ENCODE results near the gene PBX2. TPM values are rescaled to one million over a fixed set of nuclear protein-coding genes. Genes with fewer than 3 reads are reported as not detected.

Gene PBX2
- total RNA-seq, 4 donors from 2014 or later = 43.6 to 95.9 (median 59.3) TPM

DNA sequence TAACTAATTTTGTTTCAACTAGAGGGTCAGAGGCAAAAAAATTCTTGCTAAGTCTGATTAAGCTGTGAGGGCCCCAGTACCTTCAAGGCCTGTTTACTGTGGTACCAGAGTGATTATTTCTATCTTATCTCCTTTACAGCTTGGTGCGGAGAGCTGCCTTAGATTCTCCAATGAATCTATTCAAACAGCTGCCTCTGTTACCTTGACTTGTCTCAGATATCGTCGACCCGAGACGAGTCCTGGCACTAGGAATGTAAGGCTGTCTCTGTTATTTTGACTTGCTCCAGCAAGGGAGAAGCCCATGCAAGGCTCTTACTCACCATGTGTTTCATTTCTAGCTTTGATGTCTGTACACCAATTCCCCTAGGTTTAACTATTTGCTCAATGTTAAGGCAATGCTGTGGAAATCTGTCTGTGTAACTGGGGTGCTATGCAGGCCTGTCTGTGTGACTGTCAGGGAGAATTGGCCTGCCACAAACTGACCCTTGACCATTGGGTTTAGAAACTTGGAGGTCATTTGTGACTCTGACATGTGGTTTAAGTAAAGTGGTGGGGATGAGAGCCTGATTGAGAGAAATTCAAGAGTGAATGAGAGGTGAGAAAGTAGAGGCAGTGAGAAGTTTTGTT is 49.5 kb downstream of the PBX2 start:
- Histone ChIP-seq H3K27ac (replicated peaks in 1 of 4) (no peak overlapping the region), H3K4me3 (no peak overlapping the region), H3K4me1 (no peaks in the 10 kb centered on the region), H3K36me3 (no peaks in the 10 kb centered on the region), H3K9me3 (no peaks in the 10 kb centered on the region), H3K27me3 (no peaks in the 10 kb centered on the region)
- TF ChIP-seq POLR2AphosphoS5 (IDR thresholded peaks at IDR 0.05) (no peak), EP300 (IDR thresholded peaks at IDR 0.05) (no peak)
- TF ChIP-seq, protein P1, sequence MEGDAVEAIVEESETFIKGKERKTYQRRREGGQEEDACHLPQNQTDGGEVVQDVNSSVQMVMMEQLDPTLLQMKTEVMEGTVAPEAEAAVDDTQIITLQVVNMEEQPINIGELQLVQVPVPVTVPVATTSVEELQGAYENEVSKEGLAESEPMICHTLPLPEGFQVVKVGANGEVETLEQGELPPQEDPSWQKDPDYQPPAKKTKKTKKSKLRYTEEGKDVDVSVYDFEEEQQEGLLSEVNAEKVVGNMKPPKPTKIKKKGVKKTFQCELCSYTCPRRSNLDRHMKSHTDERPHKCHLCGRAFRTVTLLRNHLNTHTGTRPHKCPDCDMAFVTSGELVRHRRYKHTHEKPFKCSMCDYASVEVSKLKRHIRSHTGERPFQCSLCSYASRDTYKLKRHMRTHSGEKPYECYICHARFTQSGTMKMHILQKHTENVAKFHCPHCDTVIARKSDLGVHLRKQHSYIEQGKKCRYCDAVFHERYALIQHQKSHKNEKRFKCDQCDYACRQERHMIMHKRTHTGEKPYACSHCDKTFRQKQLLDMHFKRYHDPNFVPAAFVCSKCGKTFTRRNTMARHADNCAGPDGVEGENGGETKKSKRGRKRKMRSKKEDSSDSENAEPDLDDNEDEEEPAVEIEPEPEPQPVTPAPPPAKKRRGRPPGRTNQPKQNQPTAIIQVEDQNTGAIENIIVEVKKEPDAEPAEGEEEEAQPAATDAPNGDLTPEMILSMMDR (IDR thresholded peaks at IDR 0.05) = no peak
- intact Hi-C loops (cut with DNase I) = no loop called here
- DNase-seq (ENCODE audit: extremely low spot score) = no peak
- WGBS = 54% methylated on average over 5 of the region's 5 CpGs

DNA sequence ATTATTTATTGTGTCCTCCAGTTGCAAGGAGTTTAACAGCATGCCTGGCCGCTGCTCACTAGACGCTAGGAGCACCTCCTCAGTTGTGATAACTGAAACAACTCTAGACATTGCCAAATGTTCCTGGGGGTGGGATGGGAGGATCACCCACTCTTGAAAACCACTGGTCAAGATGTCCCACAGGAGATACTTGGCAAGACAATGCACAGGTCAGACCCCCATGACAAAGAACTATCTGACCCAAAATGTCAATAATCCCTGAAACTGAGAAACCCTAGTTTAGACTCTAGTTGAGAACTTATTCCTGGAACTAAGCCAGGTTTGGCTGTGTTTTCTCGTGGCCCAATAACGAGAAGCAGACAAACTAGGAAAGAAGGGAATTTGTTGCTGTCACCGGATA is 50.4 kb downstream of the PBX2 start:
- intact Hi-C loops (cut with DNase I) = no loop called here
- no peak overlapping the region for H3K27ac ChIP-seq (replicated peaks in 1 of 4)
- 73% methylated on average over 5 of the region's 5 CpGs for WGBS

DNA sequence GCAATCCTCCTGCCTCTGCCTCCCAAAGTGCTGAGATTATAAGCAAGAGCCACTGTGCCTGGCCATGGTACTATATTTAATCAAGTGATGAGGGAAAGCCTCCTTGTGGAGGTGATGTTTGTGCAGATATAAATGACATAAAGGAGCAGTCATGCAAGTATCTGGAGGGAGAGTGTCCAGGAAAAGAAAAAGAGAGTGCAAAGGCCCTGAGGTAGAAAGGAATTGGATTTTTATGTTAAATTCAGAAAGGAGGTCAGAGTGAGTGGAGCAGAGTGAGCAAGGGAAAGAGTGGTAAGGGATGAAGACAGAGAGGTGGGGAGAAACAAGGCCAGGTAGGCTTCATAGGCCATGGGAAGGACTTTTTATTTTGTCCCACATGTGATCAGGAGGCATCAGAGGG is 52.5 kb downstream of the PBX2 start:
- TF ChIP-seq POLR2AphosphoS5 (IDR thresholded peaks at IDR 0.05) (no peak), EP300 (IDR thresholded peaks at IDR 0.05) (no peak), POLR2A (IDR thresholded peaks at IDR 0.05; ENCODE audit: low read depth) (no peak)
- TF ChIP-seq, protein P1 (IDR thresholded peaks at IDR 0.05) = no peak
- H3K27ac ChIP-seq (replicated peaks in 1 of 4) = no peak overlapping the region
- H3K9me3 ChIP-seq = no peaks in the 10 kb centered on the region
- H3K27me3 ChIP-seq = no peaks in the 10 kb centered on the region
- DNase-seq (ENCODE audit: extremely low spot score) = no peak
- intact Hi-C loops (cut with DNase I) = no loop called here
- no peaks in the 10 kb centered on the region for H3K36me3 ChIP-seq
- H3K4me3 ChIP-seq = no peak overlapping the region
- no peaks in the 10 kb centered on the region for H3K4me1 ChIP-seq

More for the DNA sequence above, 50.4 kb downstream of the PBX2 start:
- H3K4me3 ChIP-seq = no peak overlapping the region
- no peak for TF ChIP-seq POLR2AphosphoS5 (IDR thresholded peaks at IDR 0.05)
- TF ChIP-seq, protein P1 (IDR thresholded peaks at IDR 0.05) = no peak
- no peak for TF ChIP-seq POLR2A (IDR thresholded peaks at IDR 0.05; ENCODE audit: low read depth)
- no peak for TF ChIP-seq EP300 (IDR thresholded peaks at IDR 0.05)
- no peaks in the 10 kb centered on the region for H3K27me3 ChIP-seq
- H3K9me3 ChIP-seq = no peaks in the 10 kb centered on the region
- DNase-seq (ENCODE audit: extremely low spot score) = no peak
- no peaks in the 10 kb centered on the region for H3K36me3 ChIP-seq
- H3K4me1 ChIP-seq = no peaks in the 10 kb centered on the region

Small RNA genes within 50 kb of the gene (small RNA-seq; reads per million reads assigned to genes)
- gene AL662884.1 (0 reads per million in 3 donors), gene MIR6833 (0 reads per million in 3 donors)

Other genes starting within 250 kb of the PBX2 start
- gene CFB, start 244.1 kb downstream of the PBX2 start, total RNA-seq = 10 to 100 TPM; 11.6 to 28.7 (median 12.7) TPM
- 10 to 100 TPM; 79.3 to 81.7 (median 81.1) TPM for gene NELFE, start 231.2 kb downstream of the PBX2 start, total RNA-seq
- gene SKIC2, start 231.0 kb downstream of the PBX2 start, total RNA-seq = 10 to 100 TPM; 23.3 to 33.2 (median 28.5) TPM
- gene DXO, start 218.1 kb downstream of the PBX2 start, total RNA-seq = 10 to 100 TPM; 12.9 to 18.4 (median 15.9) TPM
- 100 to 1,000 TPM in 2 of 4 donors, 10 to 100 TPM in 2; 31.6 to 187 (median 98.2) TPM for gene C4A, start 208.1 kb downstream of the PBX2 start, total RNA-seq
- gene C4B, start 175.4 kb downstream of the PBX2 start, total RNA-seq = 100 to 1,000 TPM in 1 of 4 donors, 10 to 100 TPM in 3; 45.3 to 203 (median 75.8) TPM
- gene CYP21A2, start 151.8 kb downstream of the PBX2 start, total RNA-seq = 1 to 10 TPM in 3 of 4 donors, under 1 TPM in 1; 0.33 to 3.7 (median 1.9) TPM
- 100 to 1,000 TPM; 223 to 525 (median 326) TPM for gene TNXB, start 80.9 kb downstream of the PBX2 start, total RNA-seq
- gene ATF6B, start 62.0 kb downstream of the PBX2 start, total RNA-seq = 10 to 100 TPM; 17.7 to 37.4 (median 27.2) TPM
- gene FKBPL, start 59.9 kb downstream of the PBX2 start, total RNA-seq = 1 to 10 TPM; 2.7 to 6.3 (median 3.9) TPM
- 1 to 10 TPM; 2.7 to 4.4 (median 4.0) TPM for gene PRRT1, start 38.3 kb downstream of the PBX2 start, total RNA-seq
- 10 to 100 TPM; 14.9 to 31.4 (median 20.8) TPM for gene PPT2, start 36.1 kb downstream of the PBX2 start, total RNA-seq
- gene EGFL8, start 25.6 kb downstream of the PBX2 start, total RNA-seq = 10 to 100 TPM in 2 of 4 donors, 1 to 10 TPM in 2; 8.1 to 20.7 (median 13.9) TPM
- 10 to 100 TPM; 52.7 to 76.7 (median 68.9) TPM for gene AGPAT1, start 14.1 kb downstream of the PBX2 start, total RNA-seq
- 10 to 100 TPM; 76.2 to 91.4 (median 88.5) TPM for gene RNF5, start 11.8 kb downstream of the PBX2 start, total RNA-seq
- gene AGER, start 5.9 kb downstream of the PBX2 start, total RNA-seq = 1 to 10 TPM in 3 of 4 donors, under 1 TPM in 1; 0.83 to 5.9 (median 3.8) TPM
- gene GPSM3, start 2.4 kb upstream of the PBX2 start, total RNA-seq = 10 to 100 TPM in 1 of 4 donors, 1 to 10 TPM in 3; 5.7 to 17.4 (median 8.6) TPM
- 10 to 100 TPM; 16.6 to 30.6 (median 19.8) TPM for gene NOTCH4, start 33.9 kb upstream of the PBX2 start, total RNA-seq
- gene TSBP1, start 181.7 kb upstream of the PBX2 start, total RNA-seq = not detected
- gene BTNL2, start 217.0 kb upstream of the PBX2 start, total RNA-seq = not detected
- 100 to 1,000 TPM in 3 of 4 donors, 10 to 100 TPM in 1; 93.9 to 223 (median 113) TPM for gene HLA-DRA, start 249.7 kb upstream of the PBX2 start, total RNA-seq